ENCODE measurements around the gene BCL11B.

GRCh38 chr14:99203801-99204200 is 68.2 kb downstream of the BCL11B start:
- TF ChIP-seq CTCF (IDR thresholded peaks at IDR 0.05) (no peak), EP300 (IDR thresholded peaks at IDR 0.05) (no peak), POLR2AphosphoS5 (IDR thresholded peaks at IDR 0.05) (no peak)

Measured in gastroesophageal sphincter (tissue), 3 donors.